Colonic mucosa (tissue), 4 donors: Measurements from ENCODE around the gene ABHD14A. TPM values are rescaled to one million over a fixed set of nuclear protein-coding genes. Genes with fewer than 3 reads are reported as not detected.
A peak's percentile ranks its signal among the peaks of the same experiment; 100 is the strongest.

ENCODE experiments used
- DNase-seq: peaks from one replicate; pipeline ENCODE4 v3.0.0-alpha.2; 2020
- H3K27ac ChIP-seq: fragments of 200-600 bp; one replicate; pipeline ENCODE4 v1.8.0; 2021
- H3K27me3 ChIP-seq: fragments of 200-600 bp; one replicate; pipeline ENCODE4 v1.8.0; 2021
- H3K36me3 ChIP-seq: fragments of 200-600 bp; one replicate; pipeline ENCODE4 v1.8.0; 2021
- H3K4me1 ChIP-seq: fragments of 200-600 bp; one replicate; pipeline ENCODE4 v1.8.0; 2021; ENCODE audit warnings: mild to moderate bottlenecking
- H3K4me3 ChIP-seq: fragments of 200-600 bp; one replicate; pipeline ENCODE4 v1.8.0; 2021
- H3K9ac ChIP-seq, 2 donors: one replicate each; pipeline ENCODE4 v1.7.0; 2013; ENCODE audit warnings: control low read depth in 2 of 2, low read depth in 2 of 2, low read length in 2 of 2
- H3K9me3 ChIP-seq: fragments of 200-600 bp; one replicate; pipeline ENCODE4 v1.8.0; 2021
- intact Hi-C: fragments of 100-400 bp; cut with DNase I; formaldehyde crosslinking; loops from one replicate; pipeline ENCODE4 v1.14.1; 2022
- total RNA-seq, 2 donors: library from RNA; stranded (reverse); fragmentation: NEBNext Ultra II Directional in 1 of 2; extraction: Animal tissue kit (Norgen Biotek cat#: 25700) in 1 of 2; gene quantifications; one replicate each; pipeline ENCODE4 v1.2.1, GENCODE V29; 2021
- TF ChIP-seq, protein P1 (sequence below): fragments of 200-600 bp; IDR thresholded peaks from one replicate; pipeline ENCODE4 v1.8.0; 2022; ENCODE audit warnings: antibody characterized with exemption, mild to moderate bottlenecking
- donor health status: healthy.
- donor health status: DM: no; HTN: no; CAD: no.
- donor health status: DM: no; HTN: no; CAD: no.

The ABHD14A gene
- total RNA-seq, 2 donors from 2014 or later, result 7.4 to 9.6 TPM

DNA sequence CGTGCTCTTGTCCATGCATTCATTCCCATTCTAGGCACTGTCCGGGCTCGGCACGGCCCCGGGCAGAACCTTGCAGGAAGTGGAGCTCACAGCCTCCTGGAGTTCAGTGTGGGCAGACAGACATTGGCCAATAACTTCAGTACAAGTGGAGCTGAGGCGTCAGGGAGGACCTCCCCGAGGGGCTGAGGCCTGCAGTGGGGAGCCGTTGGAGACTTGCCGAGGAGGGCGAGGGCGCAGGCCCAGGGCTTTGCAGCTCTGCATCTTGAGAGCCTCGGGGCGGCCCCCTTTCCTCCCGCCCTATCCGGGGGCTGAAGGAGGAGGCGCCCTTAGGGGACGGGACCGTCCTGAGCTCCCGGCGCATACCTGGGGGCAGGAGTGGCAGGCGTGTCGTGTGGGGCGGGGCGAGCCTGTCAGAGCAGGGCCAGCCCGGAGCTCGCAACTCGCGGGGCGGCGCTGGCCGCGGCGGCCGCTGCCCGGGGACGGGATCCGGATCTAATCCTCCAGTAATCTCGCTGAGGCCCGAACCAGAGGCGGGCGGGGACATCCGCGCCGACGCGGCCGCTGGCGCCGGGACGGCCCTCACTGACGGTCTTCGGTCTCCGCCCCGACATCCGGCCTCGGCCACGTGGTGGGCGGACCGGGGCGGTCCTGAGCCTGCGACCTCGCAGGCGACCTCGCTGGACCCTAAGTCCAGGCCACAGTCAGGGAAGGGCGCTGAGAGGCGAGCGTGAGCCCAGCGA lies 8.1 kb downstream of the ABHD14A start, which contains the start of gene ACY1:
Gene ACY1, plus strand, starts transcription at position 698 of the 740 bp plus-strand sequence. CDS start 530 bp downstream, outside the sequence.
- Histone ChIP-seq H3K27ac (peak within 1 kb of the TSS; percentile 99), H3K4me1 (peaks cover 13% of the 10 kb centered on the region), H3K9ac (peak within 1 kb of the TSS; percentile 95 to 97), H3K27me3 (no peaks in the 10 kb centered on the region), H3K9me3 (no peaks in the 10 kb centered on the region), H3K36me3 (no peaks in the 10 kb centered on the region), H3K4me3 (peak within 1 kb of the TSS; percentile 60)
- intact Hi-C loops, result no loop called here
- TF ChIP-seq, protein P1, sequence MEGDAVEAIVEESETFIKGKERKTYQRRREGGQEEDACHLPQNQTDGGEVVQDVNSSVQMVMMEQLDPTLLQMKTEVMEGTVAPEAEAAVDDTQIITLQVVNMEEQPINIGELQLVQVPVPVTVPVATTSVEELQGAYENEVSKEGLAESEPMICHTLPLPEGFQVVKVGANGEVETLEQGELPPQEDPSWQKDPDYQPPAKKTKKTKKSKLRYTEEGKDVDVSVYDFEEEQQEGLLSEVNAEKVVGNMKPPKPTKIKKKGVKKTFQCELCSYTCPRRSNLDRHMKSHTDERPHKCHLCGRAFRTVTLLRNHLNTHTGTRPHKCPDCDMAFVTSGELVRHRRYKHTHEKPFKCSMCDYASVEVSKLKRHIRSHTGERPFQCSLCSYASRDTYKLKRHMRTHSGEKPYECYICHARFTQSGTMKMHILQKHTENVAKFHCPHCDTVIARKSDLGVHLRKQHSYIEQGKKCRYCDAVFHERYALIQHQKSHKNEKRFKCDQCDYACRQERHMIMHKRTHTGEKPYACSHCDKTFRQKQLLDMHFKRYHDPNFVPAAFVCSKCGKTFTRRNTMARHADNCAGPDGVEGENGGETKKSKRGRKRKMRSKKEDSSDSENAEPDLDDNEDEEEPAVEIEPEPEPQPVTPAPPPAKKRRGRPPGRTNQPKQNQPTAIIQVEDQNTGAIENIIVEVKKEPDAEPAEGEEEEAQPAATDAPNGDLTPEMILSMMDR, result no peak
- peak; percentile 93 for DNase-seq

DNA sequence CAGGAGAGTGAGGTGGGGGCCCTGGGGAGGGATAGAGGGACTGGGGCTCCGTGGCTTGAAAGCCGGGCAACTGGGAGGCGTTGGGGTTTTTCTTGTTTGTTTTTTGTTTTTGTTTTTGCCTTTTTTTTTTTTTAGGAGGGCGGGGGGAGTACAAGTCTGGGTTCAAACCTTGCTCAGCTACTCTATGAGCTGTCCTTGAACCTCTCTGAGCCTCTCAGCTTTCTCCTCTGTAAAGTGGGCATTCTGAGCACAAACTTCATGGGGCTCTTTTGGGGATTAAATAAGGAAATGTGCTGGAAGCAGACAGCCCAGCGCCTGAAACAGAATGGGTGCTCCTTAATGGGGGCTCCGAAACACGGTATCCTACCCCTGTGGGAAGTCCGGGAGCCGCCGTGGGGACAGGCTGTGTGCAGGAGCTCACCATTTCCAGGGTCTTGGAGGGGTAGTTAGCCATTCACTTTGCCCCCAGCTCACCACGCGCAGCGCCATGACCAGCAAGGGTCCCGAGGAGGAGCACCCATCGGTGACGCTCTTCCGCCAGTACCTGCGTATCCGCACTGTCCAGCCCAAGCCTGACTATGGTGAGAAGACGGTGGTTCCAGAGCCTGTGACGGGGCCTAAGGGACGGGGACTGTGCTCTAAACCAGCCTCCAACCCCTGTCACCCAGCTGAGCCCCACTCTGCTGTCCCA lies 8.9 kb downstream of the ABHD14A start:
- TF ChIP-seq, protein P1, result no peak
- Histone ChIP-seq H3K4me3 (peak overlapping the region; percentile 60), H3K4me1 (peaks cover 13% of the 10 kb centered on the region), H3K9me3 (no peaks in the 10 kb centered on the region), H3K9ac (peak overlapping the region; percentile 95 to 97), H3K36me3 (no peaks in the 10 kb centered on the region), H3K27ac (peak overlapping the region; percentile 99), H3K27me3 (no peaks in the 10 kb centered on the region)
- intact Hi-C loops, result no loop called here
- DNase-seq, result no peak

DNA sequence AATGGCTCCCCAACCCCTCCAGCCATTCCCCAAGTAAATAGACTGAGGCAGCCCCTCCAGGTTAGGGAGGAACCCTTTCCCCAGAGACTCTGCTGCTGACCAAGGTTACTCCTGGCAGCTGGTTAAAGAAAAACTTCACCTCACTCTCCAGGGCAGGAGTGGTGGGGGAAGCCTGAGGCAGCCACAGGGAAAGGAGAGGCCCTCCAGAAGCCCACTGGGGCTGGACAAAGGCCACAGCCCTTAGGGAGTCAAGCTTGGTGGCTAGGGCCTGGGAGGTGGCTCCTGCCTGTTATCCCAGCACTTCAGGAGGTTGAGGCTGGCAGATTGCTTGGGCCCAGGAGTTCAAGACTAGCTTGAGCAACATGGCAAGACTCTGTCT lies 9.4 kb downstream of the ABHD14A start:
- no peaks in the 10 kb centered on the region for H3K36me3 ChIP-seq
- H3K9me3 ChIP-seq, result no peaks in the 10 kb centered on the region
- peaks cover 13% of the 10 kb centered on the region for H3K4me1 ChIP-seq
- H3K27ac ChIP-seq, result peak overlapping the region; percentile 99
- H3K27me3 ChIP-seq, result no peaks in the 10 kb centered on the region
- no peak for DNase-seq
- no peak overlapping the region for H3K4me3 ChIP-seq
- peak overlapping the region; percentile 95 to 97 for H3K9ac ChIP-seq
- TF ChIP-seq, protein P1, result no peak
- intact Hi-C loops, result no loop called here

DNA sequence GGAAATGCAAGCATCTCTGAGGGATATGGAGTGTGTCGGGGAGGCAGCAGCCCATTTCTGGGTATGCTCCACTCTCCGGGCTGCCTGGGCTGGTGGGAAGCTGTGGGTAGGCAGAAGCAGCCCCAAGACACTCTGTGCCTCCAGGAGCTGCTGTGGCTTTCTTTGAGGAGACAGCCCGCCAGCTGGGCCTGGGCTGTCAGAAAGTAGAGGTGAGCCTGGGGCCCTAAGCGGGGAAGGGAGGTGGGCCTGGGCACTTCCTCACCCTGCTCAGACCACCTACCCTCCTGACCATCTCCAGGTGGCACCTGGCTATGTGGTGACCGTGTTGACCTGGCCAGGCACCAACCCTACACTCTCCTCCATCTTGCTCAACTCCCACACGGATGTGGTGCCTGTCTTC lies 10.2 kb downstream of the ABHD14A start:
- intact Hi-C loops, result no loop called here
- H3K9me3 ChIP-seq, result no peaks in the 10 kb centered on the region
- TF ChIP-seq, protein P1, result no peak
- H3K4me1 ChIP-seq, result peaks cover 13% of the 10 kb centered on the region
- no peak overlapping the region for H3K27ac ChIP-seq
- no peak for DNase-seq
- no peak overlapping the region for H3K4me3 ChIP-seq
- H3K27me3 ChIP-seq, result no peaks in the 10 kb centered on the region
- H3K9ac ChIP-seq, result no peak overlapping the region
- no peaks in the 10 kb centered on the region for H3K36me3 ChIP-seq

DNA sequence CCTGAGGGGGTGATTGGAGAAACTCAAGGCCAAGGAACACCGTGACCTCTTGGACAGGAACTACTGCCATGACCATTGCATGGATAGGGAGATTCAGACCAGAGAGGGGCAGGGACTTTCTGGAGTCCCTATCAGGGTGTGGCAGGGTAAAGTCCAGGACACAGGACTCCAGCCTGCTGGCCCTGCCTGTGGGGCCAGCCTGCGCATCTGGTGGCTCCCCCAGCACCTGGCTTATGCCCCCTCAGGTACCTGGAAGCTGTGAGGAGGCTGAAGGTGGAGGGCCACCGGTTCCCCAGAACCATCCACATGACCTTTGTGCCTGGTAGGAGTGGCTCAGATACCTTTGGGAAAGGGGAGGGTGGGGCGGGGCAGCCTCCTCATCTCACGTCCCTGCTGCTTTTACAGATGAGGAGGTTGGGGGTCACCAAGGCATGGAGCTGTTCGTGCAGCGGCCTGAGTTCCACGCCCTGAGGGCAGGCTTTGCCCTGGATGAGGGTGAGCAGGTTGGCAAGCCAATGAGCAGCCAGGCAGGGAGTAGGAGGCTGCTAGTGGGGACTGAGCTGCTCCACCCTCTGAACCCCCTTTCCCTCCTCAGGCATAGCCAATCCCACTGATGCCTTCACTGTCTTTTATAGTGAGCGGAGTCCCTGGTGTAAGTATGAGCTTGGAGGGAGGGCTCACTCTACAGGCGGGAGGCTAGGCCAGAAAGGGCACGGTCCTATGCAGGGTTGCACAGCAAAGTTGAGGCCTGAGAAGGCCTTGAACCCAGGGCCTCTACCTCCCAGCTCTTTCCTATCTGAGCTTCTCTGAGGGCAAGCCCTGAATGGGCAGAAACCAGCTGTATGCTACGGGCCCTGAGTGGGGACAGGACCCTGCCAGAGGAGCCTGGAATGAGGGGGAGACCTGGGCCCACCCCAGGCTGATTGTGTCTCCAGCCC lies 11.4 kb downstream of the ABHD14A start:
- TF ChIP-seq, protein P1, result no peak

More for the DNA sequence above, 11.4 kb downstream of the ABHD14A start:
- Histone ChIP-seq H3K27me3 (no peaks in the 10 kb centered on the region), H3K27ac (peak overlapping the region; percentile 44), H3K36me3 (no peaks in the 10 kb centered on the region), H3K9me3 (no peaks in the 10 kb centered on the region), H3K4me1 (peaks cover 13% of the 10 kb centered on the region), H3K4me3 (no peak overlapping the region), H3K9ac (peak overlapping the region in 1 of 2 donors; percentile 58)
- intact Hi-C loops, result no loop called here
- DNase-seq, result peak; percentile 76
